ENCODE data around the gene SRSF8.

DNA sequence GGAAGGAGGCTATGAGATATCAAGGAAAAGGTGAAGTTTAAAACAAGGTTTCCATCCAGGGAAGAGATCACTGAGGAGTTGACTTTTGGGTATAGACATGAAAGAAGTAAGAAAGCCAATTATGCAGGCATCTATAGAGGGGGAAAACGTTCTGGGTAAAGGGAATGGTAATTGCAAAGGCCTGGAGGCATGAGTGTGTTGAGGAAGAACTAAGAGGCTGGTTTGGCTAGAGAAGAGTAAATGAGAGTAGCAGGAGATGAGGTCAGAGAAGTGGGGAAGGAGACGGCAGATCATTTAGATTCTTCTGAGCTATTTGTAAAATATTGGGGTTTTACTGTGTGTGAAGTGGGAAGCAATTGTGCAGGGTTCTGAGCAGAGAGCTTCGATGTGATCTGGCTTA, 30.5 kb downstream of the SRSF8 start:
- TF ChIP-seq POLR2A (IDR thresholded peaks at IDR 0.05; ENCODE audit: borderline replicate concordance, extremely low read depth, insufficient read depth, insufficient read length) (no peak), RAD21 (IDR thresholded peaks at IDR 0.05; ENCODE audit: low read depth) (no peak), YY1 (IDR thresholded peaks at IDR 0.05; ENCODE audit: extremely low read depth, insufficient replicate concordance, low read depth, low read length) (no peak), ZNF274 (IDR thresholded peaks at IDR 0.05; ENCODE audit: low read depth, low read length) (no peak), EZH2 (IDR thresholded peaks at IDR 0.05) (no peak)
- TF ChIP-seq, protein P1, sequence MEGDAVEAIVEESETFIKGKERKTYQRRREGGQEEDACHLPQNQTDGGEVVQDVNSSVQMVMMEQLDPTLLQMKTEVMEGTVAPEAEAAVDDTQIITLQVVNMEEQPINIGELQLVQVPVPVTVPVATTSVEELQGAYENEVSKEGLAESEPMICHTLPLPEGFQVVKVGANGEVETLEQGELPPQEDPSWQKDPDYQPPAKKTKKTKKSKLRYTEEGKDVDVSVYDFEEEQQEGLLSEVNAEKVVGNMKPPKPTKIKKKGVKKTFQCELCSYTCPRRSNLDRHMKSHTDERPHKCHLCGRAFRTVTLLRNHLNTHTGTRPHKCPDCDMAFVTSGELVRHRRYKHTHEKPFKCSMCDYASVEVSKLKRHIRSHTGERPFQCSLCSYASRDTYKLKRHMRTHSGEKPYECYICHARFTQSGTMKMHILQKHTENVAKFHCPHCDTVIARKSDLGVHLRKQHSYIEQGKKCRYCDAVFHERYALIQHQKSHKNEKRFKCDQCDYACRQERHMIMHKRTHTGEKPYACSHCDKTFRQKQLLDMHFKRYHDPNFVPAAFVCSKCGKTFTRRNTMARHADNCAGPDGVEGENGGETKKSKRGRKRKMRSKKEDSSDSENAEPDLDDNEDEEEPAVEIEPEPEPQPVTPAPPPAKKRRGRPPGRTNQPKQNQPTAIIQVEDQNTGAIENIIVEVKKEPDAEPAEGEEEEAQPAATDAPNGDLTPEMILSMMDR (IDR thresholded peaks at IDR 0.05 in 2 of 3, conservative IDR thresholded peaks at IDR 0.05 in 1 of 3; ENCODE audit: borderline replicate concordance in 1 of 3, insufficient read depth in 1 of 3, low read depth in 2 of 3, low read length in 2 of 3) = no peak
- TF ChIP-seq, protein P2, sequence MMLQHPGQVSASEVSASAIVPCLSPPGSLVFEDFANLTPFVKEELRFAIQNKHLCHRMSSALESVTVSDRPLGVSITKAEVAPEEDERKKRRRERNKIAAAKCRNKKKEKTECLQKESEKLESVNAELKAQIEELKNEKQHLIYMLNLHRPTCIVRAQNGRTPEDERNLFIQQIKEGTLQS (IDR thresholded peaks at IDR 0.05) = no peak
- TF ChIP-seq, protein P3, sequence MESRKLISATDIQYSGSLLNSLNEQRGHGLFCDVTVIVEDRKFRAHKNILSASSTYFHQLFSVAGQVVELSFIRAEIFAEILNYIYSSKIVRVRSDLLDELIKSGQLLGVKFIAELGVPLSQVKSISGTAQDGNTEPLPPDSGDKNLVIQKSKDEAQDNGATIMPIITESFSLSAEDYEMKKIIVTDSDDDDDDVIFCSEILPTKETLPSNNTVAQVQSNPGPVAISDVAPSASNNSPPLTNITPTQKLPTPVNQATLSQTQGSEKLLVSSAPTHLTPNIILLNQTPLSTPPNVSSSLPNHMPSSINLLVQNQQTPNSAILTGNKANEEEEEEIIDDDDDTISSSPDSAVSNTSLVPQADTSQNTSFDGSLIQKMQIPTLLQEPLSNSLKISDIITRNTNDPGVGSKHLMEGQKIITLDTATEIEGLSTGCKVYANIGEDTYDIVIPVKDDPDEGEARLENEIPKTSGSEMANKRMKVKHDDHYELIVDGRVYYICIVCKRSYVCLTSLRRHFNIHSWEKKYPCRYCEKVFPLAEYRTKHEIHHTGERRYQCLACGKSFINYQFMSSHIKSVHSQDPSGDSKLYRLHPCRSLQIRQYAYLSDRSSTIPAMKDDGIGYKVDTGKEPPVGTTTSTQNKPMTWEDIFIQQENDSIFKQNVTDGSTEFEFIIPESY (IDR thresholded peaks at IDR 0.05; ENCODE audit: extremely low read depth, insufficient replicate concordance, low read length) = no peak
- TF ChIP-seq, protein P4, sequence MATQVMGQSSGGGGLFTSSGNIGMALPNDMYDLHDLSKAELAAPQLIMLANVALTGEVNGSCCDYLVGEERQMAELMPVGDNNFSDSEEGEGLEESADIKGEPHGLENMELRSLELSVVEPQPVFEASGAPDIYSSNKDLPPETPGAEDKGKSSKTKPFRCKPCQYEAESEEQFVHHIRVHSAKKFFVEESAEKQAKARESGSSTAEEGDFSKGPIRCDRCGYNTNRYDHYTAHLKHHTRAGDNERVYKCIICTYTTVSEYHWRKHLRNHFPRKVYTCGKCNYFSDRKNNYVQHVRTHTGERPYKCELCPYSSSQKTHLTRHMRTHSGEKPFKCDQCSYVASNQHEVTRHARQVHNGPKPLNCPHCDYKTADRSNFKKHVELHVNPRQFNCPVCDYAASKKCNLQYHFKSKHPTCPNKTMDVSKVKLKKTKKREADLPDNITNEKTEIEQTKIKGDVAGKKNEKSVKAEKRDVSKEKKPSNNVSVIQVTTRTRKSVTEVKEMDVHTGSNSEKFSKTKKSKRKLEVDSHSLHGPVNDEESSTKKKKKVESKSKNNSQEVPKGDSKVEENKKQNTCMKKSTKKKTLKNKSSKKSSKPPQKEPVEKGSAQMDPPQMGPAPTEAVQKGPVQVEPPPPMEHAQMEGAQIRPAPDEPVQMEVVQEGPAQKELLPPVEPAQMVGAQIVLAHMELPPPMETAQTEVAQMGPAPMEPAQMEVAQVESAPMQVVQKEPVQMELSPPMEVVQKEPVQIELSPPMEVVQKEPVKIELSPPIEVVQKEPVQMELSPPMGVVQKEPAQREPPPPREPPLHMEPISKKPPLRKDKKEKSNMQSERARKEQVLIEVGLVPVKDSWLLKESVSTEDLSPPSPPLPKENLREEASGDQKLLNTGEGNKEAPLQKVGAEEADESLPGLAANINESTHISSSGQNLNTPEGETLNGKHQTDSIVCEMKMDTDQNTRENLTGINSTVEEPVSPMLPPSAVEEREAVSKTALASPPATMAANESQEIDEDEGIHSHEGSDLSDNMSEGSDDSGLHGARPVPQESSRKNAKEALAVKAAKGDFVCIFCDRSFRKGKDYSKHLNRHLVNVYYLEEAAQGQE (IDR thresholded peaks at IDR 0.05; ENCODE audit: low read depth) = no peak
